ENCODE data around the gene NES. TPM values are rescaled to one million over a fixed set of nuclear protein-coding genes. Genes with fewer than 3 reads are reported as not detected.

The NES gene
- total and polyA plus RNA-seq, 11 donors, result 59.7 to 499 (median 158) TPM

- intact Hi-C loops (cut with DNase I), result loop anchor here in 4 of 10 donors (5.0 to 10.0 kb wide), 4 partner anchors 158 to 548 kb away; partner anchors contain the start of genes MEF2D (in 3 of the 4) and LMNA (in 1 of the 4)
- Histone ChIP-seq H3K4me1 (peaks cover 45 to 93% (median 83%) of the 10 kb centered on the region in 12 donors), H3K27ac (peak overlapping the region; percentile 53 to 99 (median 96)), H3K36me3 (no peaks in the 10 kb centered on the region), H3K4me3 (no peak overlapping the region), H3K27me3 (no peaks in the 10 kb centered on the region), H3K9me3 (no peaks in the 10 kb centered on the region)
- ATAC-seq (no peak), DNase-seq (no peak)
- TF ChIP-seq CTCF (IDR thresholded peaks at IDR 0.05) (no peak), POLR2A (IDR thresholded peaks at IDR 0.05) (no peak)
- 64 to 75% (median 68%) methylated on average over 5 of the region's 5 CpGs for WGBS, 4 donors
These were observed 14.5 kb downstream of the NES start for GRCh38 chr1:156662800-156663055.

DNA sequence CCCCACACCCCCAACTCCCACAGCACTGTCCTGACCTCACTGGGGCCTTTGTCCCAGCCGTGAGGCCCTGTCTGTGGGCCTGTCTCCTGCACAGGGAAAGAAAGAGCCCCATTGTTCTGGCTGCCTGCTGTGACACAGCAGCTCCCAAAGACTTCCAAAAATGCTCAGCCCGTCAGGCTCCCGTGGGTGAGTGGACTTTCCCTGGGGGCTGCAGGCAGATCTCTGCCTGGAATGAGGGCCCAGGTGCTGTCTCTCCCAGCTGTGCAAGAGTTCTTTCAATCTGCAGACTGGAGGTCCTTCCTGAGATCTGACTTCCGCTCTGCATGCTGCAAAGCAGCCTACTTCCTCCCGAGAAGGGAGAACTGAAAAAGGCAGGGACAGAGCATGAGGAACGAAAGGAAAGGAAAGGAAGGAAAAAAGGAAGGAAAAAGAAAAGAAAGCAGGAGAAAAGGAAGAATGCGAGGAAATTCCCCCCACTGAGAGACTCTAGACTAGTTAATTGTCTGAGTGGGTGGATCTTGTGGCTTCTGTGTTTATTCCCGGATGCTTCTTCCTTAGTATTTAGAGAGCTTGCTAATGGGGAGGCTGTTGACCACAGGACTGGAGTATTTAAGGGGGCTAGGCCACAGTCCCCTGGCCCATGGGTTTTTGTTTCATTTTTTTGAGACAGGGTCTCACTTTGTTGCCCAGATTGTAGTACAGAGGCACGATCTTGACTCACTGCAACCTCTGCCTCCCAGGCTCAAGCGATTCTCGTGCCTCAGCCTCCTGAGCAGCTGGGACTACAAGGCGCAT, 15.0 kb downstream of the NES start:
- 40 to 53% (median 46%) methylated on average over 12 of the region's 12 CpGs for WGBS, 4 donors
- DNase-seq (no peak), ATAC-seq (no peak)
- Histone ChIP-seq H3K9me3 (no peaks in the 10 kb centered on the region), H3K27me3 (peaks cover 0 to 1% (median 0%) of the 10 kb centered on the region in 9 donors), H3K4me1 (peaks cover 42 to 93% (median 82%) of the 10 kb centered on the region in 12 donors), H3K36me3 (no peaks in the 10 kb centered on the region), H3K4me3 (peak overlapping the region in 1 of 12 donors; percentile 6), H3K27ac (peak overlapping the region; percentile 53 to 99 (median 96))
- intact Hi-C loops (cut with DNase I), result loop anchor here in 4 of 10 donors (5.0 to 10.0 kb wide), 4 partner anchors 157 to 547 kb away; partner anchors contain the start of genes MEF2D (in 3 of the 4) and LMNA (in 1 of the 4)
- TF ChIP-seq CTCF (IDR thresholded peaks at IDR 0.05) (no peak), POLR2A (IDR thresholded peaks at IDR 0.05) (no peak)

- DNase-seq (no peak), ATAC-seq (no peak)
- Histone ChIP-seq H3K27ac (peak overlapping the region; percentile 53 to 99 (median 96)), H3K4me3 (peak overlapping the region in 10 of 12 donors; percentile 19 to 46 (median 42)), H3K9me3 (no peaks in the 10 kb centered on the region), H3K27me3 (peaks cover 0 to 16% (median 0%) of the 10 kb centered on the region in 9 donors), H3K4me1 (peaks cover 32 to 88% (median 74%) of the 10 kb centered on the region in 12 donors), H3K36me3 (no peaks in the 10 kb centered on the region)
- TF ChIP-seq CTCF (IDR thresholded peaks at IDR 0.05) (no peak), POLR2A (IDR thresholded peaks at IDR 0.05) (no peak)
- intact Hi-C loops (cut with DNase I), result loop anchor here in 9 of 10 donors (1.0 to 10.0 kb wide), 9 partner anchors 17 to 546 kb away; partner anchors contain the start of genes NES (in 5 of the 9), MEF2D (in 3 of the 9), CRABP2 (in 1 of the 9) and LMNA (in 1 of the 9)
- WGBS, 4 donors, result 61 to 84% (median 69%) methylated on average over 2 of the region's 2 CpGs
These were observed 16.5 kb downstream of the NES start for GRCh38 chr1:156660752-156661112.

Measured in heart left ventricle (tissue), 16 donors.